Measurements from ENCODE around the gene GLMN. TPM values are rescaled to one million over a fixed set of nuclear protein-coding genes. Genes with fewer than 3 reads are reported as not detected.

Gene GLMN, protein sequence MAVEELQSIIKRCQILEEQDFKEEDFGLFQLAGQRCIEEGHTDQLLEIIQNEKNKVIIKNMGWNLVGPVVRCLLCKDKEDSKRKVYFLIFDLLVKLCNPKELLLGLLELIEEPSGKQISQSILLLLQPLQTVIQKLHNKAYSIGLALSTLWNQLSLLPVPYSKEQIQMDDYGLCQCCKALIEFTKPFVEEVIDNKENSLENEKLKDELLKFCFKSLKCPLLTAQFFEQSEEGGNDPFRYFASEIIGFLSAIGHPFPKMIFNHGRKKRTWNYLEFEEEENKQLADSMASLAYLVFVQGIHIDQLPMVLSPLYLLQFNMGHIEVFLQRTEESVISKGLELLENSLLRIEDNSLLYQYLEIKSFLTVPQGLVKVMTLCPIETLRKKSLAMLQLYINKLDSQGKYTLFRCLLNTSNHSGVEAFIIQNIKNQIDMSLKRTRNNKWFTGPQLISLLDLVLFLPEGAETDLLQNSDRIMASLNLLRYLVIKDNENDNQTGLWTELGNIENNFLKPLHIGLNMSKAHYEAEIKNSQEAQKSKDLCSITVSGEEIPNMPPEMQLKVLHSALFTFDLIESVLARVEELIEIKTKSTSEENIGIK
- total RNA-seq, result 4.2 and 8.4 TPM in 2 replicates

GRCh38 chr1:92298573-92299476, at the start of gene GLMN, which contains the start of gene RPAP2:
TSS of gene GLMN (minus strand) at chr1:92298987. CDS start at chr1:92297999, 988 bp downstream.
TSS of gene RPAP2 (plus strand) at chr1:92299059. CDS start at chr1:92299074, 15 bp downstream.

GRCh38 chr1:92217721-92218120, 81.1 kb downstream of the GLMN start, which contains the start of gene C1orf146:
TSS of gene C1orf146 (plus strand) at chr1:92217915. CDS start at chr1:92231421, 13,506 bp downstream.

Other genes starting within 250 kb of the GLMN start
- gene SETSIP, start 223.6 kb downstream of the GLMN start, total RNA-seq, result 0.11 and 0.26 TPM in 2 replicates
- gene BTBD8, start 218.6 kb downstream of the GLMN start, total RNA-seq, result 2.0 and 4.0 TPM in 2 replicates
- not detected in 2 replicates for gene C1orf146, start 81.1 kb downstream of the GLMN start, total RNA-seq
- 3.3 and 8.3 TPM in 2 replicates for gene RPAP2, start 72 bp upstream of the GLMN start, total RNA-seq
- gene GFI1, start 187.9 kb upstream of the GLMN start, total RNA-seq, result under 0.01 TPM in 1 of 2 replicates, not detected in the other